Liver (tissue), 3 donors: Measurements from ENCODE around the gene UCP2.

Source experiments
- CTCF ChIP-seq: fragments of 150-350 bp; IDR thresholded peaks from 2 replicates; pipeline ENCODE4 v1.5.1; 2017; ENCODE audit warnings: improper control_type of control experiment, low read depth, low read length; ENCODE audit not compliant: missing input control
- EGR1 ChIP-seq, 2 donors: IDR thresholded peaks; 2 replicates each; pipeline ENCODE4 v1.6.1; 2016 to 2018; ENCODE audit warnings: antibody characterized with exemption in 2 of 2, low read depth in 2 of 2
- FOXA1 ChIP-seq: IDR thresholded peaks from 2 replicates; pipeline ENCODE4 v1.6.1; 2016; ENCODE audit warnings: antibody characterized with exemption
- GABPA ChIP-seq, 2 donors: IDR thresholded peaks in 1 of 2; conservative IDR thresholded peaks in 1 of 2; 2 replicates each; pipeline ENCODE4 v1.6.1; 2016; ENCODE audit warnings: antibody characterized with exemption in 2 of 2, mild to moderate bottlenecking in 1 of 2, moderate library complexity in 1 of 2
- RAD21 ChIP-seq, 2 donors: IDR thresholded peaks; 2 replicates each; pipeline ENCODE4 v1.6.1; 2016; ENCODE audit warnings: antibody characterized with exemption in 2 of 2, mild to moderate bottlenecking in 2 of 2
- REST ChIP-seq: IDR thresholded peaks from 2 replicates; pipeline ENCODE4 v1.6.1; 2016; ENCODE audit warnings: antibody characterized with exemption, mild to moderate bottlenecking
- TAF1 ChIP-seq: conservative IDR thresholded peaks from 2 replicates; pipeline ENCODE4 v1.6.1; 2016; ENCODE audit warnings: antibody characterized with exemption, mild to moderate bottlenecking
- YY1 ChIP-seq: IDR thresholded peaks from 2 replicates; pipeline ENCODE4 v1.6.1; 2016; ENCODE audit warnings: antibody characterized with exemption, mild to moderate bottlenecking
- donor health status: healthy.
- donor health status: healthy.

DNA sequence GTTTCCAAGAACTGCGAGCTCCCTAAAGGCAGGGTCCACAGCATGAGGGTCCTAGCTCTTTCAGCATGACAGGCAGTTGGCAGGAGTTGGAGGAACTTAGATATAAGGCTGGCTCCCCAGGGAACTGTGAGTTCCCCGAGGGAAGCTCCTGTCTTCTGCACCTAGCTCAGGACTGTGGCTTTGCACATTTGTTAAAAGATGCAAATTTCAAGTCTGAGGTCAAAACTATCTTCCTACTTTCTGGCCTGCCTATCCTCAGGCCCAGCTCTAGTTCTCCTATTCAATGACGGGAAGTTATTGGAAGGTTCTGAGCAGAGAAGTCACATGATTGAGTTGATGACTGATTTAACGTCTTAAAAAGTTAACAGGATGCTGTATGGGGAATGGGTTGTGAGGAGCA, 37.9 kb upstream of the UCP2 start:
- TF ChIP-seq RAD21 (IDR thresholded peaks at IDR 0.05) (no peak), CTCF (no peak), REST (no peak), TAF1 (no peak), YY1 (no peak), FOXA1 (no peak), GABPA (IDR thresholded peaks at IDR 0.05 in 1 of 2, conservative IDR thresholded peaks at IDR 0.05 in 1 of 2) (no peak), EGR1 (IDR thresholded peaks at IDR 0.05; ENCODE audit: low read depth in 2 of 2) (no peak)
